MCF 10A (cell line): ENCODE data around the gene NCAM1. TPM values are rescaled to one million over a fixed set of nuclear protein-coding genes. Genes with fewer than 3 reads are reported as not detected.

Source experiments
- BruUV-seq: library from RNA; stranded (reverse); fragments of 400-500 nt; replicated peaks from 2 replicates; lab custom pipeline; 2021; lab: Mats Ljungman, UMichigan
- CTCF ChIA-PET: fragments of 300-600 bp; sonication (Branson Sonifier 250); formaldehyde crosslinking; extraction: SDS; loops from one replicate; lab custom pipeline; 2021; ENCODE audit warnings: antibody characterized with exemption, inconsistent platforms; lab: Yijun Ruan, JAX
- POLR2A ChIA-PET: fragments of 300-600, 350-650 bp; sonication (Branson Sonifier 250); formaldehyde crosslinking; extraction: SDS; loops from one replicate; lab custom pipeline; 2020; ENCODE audit warnings: antibody characterized with exemption, inconsistent platforms; lab: Yijun Ruan, JAX
- DNase-seq: peaks from one replicate; pipeline ENCODE4 v3.0.0-alpha.2; 2018; ENCODE audit not compliant: unreplicated experiment
- H3K27ac Mint-ChIP-seq: one replicate; pipeline ENCODE4 v1.8.0; 2022; ENCODE audit warnings: mild to moderate bottlenecking, low read depth, mixed read lengths; ENCODE audit not compliant: unreplicated experiment
- H3K27me3 Mint-ChIP-seq: one replicate; pipeline ENCODE4 v1.8.0; 2022; ENCODE audit warnings: mixed read lengths; ENCODE audit not compliant: insufficient read depth, unreplicated experiment
- H3K36me3 Mint-ChIP-seq: one replicate; pipeline ENCODE4 v1.8.0; 2022; ENCODE audit warnings: mild to moderate bottlenecking, moderate library complexity, mixed read lengths; ENCODE audit not compliant: insufficient read depth, unreplicated experiment
- H3K4me1 Mint-ChIP-seq: one replicate; pipeline ENCODE4 v1.8.0; 2022; ENCODE audit warnings: mixed read lengths; ENCODE audit not compliant: insufficient read depth, unreplicated experiment
- H3K4me3 Mint-ChIP-seq: one replicate; pipeline ENCODE4 v1.8.0; 2022; ENCODE audit warnings: mild to moderate bottlenecking, moderate library complexity, mixed read lengths; ENCODE audit not compliant: unreplicated experiment
- H3K9me3 Mint-ChIP-seq: one replicate; pipeline ENCODE4 v1.8.0; 2022; ENCODE audit warnings: mixed read lengths; ENCODE audit not compliant: unreplicated experiment
- CTCF ChIP-seq: fragments of 200-600 bp; IDR thresholded peaks from one replicate; pipeline ENCODE4 v1.8.0; 2022; ENCODE audit warnings: antibody characterized with exemption, mild to moderate bottlenecking; ENCODE audit not compliant: unreplicated experiment
- intact Hi-C: fragments of 100-400 bp; cut with micrococcal nuclease; formaldehyde crosslinking; loops from 2 replicates; pipeline ENCODE4 v1.14.1; 2022
- total RNA-seq: library from RNA; stranded (reverse); gene quantifications from 2 replicates; pipeline ENCODE4 v1.2.3, GENCODE V29; 2022

Gene NCAM1
- total RNA-seq, 1 experiment from 2014 or later, result 0.19 TPM

DNA sequence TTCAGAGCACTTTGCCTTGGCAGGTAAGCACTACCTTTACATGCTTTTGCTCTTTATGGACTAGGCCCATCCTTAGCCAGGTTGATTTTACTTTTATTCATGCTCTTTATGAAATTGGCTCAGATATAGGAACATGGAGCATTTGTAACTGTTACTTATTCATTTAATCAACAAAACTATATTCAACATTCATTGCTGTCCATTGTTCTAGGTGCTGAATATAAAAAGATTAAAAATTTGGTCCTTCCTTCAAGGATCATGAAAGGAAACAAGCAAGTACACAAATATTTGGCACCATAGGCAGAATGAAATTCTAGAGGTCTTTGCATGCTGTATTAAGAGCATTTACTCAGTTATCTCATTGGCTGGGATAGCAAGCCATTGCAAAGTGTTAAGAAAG, 191.3 kb downstream of the NCAM1 start:
- Mint-ChIP-seq H3K9me3 (no peaks in the 10 kb centered on the region), H3K4me1 (no peaks in the 10 kb centered on the region), H3K27me3 (peaks cover 27% of the 10 kb centered on the region), H3K27ac (no peak overlapping the region), H3K4me3 (no peak overlapping the region), H3K36me3 (no peaks in the 10 kb centered on the region)
- no peak for TF ChIP-seq CTCF
- BruUV-seq, result no TSS peak
- DNase-seq, result no peak
- ChIA-PET CTCF (no interaction called here), POLR2A (no interaction called here)
- intact Hi-C loops, result no loop called here

DNA sequence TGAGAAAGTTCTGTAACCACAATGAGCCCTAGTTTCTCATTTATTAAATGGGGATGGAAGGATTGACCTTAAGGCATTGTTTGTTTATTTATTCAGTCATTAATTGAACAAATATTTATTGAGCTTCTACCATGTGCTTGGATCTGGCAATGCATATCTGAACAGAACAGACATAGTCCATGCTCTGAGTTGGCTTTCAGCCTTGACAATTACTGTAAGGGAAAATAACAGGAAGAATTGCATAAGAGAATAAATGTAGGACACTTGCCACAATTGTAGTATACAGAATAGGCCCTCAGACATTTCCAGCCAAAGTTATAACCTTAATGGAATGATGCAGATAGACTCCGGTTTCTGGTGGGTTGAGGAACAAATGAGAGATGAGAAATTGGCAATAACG, 192.6 kb downstream of the NCAM1 start:
- CTCF ChIA-PET, result interaction anchor here (0.6 to 1.7 kb wide), 4 partner anchors 39 to 714 kb away, joined by 3 read pairs; no protein-coding TSS in a partner anchor
- no TSS peak for BruUV-seq
- no peaks in the 10 kb centered on the region for H3K4me1 Mint-ChIP-seq
- intact Hi-C loops, result no loop called here
- H3K36me3 Mint-ChIP-seq, result no peaks in the 10 kb centered on the region
- H3K27ac Mint-ChIP-seq, result no peak overlapping the region
- no peaks in the 10 kb centered on the region for H3K9me3 Mint-ChIP-seq
- POLR2A ChIA-PET, result interaction anchor here (0.9 kb wide), 1 partner anchor 48 kb away, joined by 3 read pairs; no protein-coding TSS in a partner anchor
- no peak overlapping the region for H3K4me3 Mint-ChIP-seq
- no peak for TF ChIP-seq CTCF
- peaks cover 34% of the 10 kb centered on the region for H3K27me3 Mint-ChIP-seq
- no peak for DNase-seq

- BruUV-seq, result no TSS peak
- peak; percentile 21 for DNase-seq
- intact Hi-C loops, result no loop called here
- ChIA-PET CTCF (interaction anchor here (0.5 kb wide), 1 partner anchor 573 kb away, joined by 3 read pairs; no protein-coding TSS in a partner anchor), POLR2A (interaction anchor here (0.5 kb wide), 1 partner anchor 383 kb away, joined by 3 read pairs; no protein-coding TSS in a partner anchor)
- Mint-ChIP-seq H3K4me3 (no peak overlapping the region), H3K4me1 (no peaks in the 10 kb centered on the region), H3K27me3 (peaks cover 11% of the 10 kb centered on the region), H3K36me3 (no peaks in the 10 kb centered on the region), H3K9me3 (no peaks in the 10 kb centered on the region), H3K27ac (no peak overlapping the region)
- no peak for TF ChIP-seq CTCF
These were observed 199.0 kb downstream of the NCAM1 start for GRCh38 chr11:113159988-113160807.

- ChIA-PET CTCF (no interaction called here), POLR2A (no interaction called here)
- intact Hi-C loops, result no loop called here
- TF ChIP-seq CTCF, result no peak
- Mint-ChIP-seq H3K4me3 (no peak overlapping the region), H3K36me3 (no peaks in the 10 kb centered on the region), H3K27me3 (peaks cover 11% of the 10 kb centered on the region), H3K4me1 (no peaks in the 10 kb centered on the region), H3K9me3 (no peaks in the 10 kb centered on the region), H3K27ac (no peak overlapping the region)
- no peak for DNase-seq
- no TSS peak for BruUV-seq
These were observed 199.5 kb downstream of the NCAM1 start for GRCh38 chr11:113160808-113161124.
